Measurements from ENCODE around the gene ERFL.

ERFL gene

DNA sequence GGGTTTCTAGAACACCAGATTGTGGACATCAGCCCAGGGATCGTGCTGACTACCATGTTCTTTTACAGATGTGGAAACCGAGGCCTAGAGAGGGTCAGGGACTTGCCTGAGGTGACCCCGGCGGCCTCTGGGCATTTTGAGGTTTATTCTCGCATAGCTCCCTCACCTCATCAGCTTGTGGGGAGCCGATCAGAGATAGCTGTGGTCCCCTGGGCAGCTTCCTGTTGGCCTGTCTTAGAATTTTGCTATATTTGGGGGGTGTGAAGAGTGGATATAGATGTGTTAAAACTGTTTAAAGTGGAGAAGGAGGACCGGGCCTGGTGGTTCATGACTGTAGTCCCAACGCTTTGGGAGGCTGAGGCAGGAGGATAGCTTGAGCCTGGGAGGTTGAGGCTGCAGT is 38.4 kb downstream of the ERFL start:
- Histone ChIP-seq H3K27ac (replicated peaks) (no peak overlapping the region), H3K4me3 (replicated peaks; ENCODE audit: insufficient read depth, low read length) (no peak overlapping the region), H3K27me3 (ENCODE audit: insufficient read depth, poor library complexity, severe bottlenecking) (no peaks in the 10 kb centered on the region)
- no peak for TF ChIP-seq GABPA (IDR thresholded peaks at IDR 0.05; ENCODE audit: low read depth)
- no peak for DNase-seq (ENCODE audit: low read depth in 1 of 2, low spot score in 1 of 2)

DNA sequence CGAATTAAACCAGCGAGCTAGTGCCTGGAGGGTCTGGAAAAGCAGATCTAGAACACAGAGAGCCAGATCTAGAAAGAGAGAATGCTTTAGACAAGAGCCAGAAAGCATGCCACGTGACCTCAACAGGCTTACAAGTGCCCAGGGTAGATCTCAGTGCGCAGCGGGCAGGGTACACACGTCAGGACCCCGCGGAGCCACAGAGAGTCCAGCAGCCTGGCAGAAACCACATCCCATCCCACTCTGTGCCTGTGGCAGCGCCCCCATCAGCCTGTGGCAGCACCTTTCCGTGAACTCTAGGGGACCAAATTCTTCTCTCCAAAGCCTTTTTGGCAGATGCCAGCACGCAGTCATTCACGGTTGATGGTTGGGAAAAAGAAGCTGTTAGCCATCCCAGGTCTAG is 39.3 kb downstream of the ERFL start:
- no peak for DNase-seq (ENCODE audit: low read depth in 1 of 2, low spot score in 1 of 2)
- Histone ChIP-seq H3K27me3 (ENCODE audit: insufficient read depth, poor library complexity, severe bottlenecking) (no peaks in the 10 kb centered on the region), H3K4me3 (replicated peaks; ENCODE audit: insufficient read depth, low read length) (no peak overlapping the region), H3K27ac (replicated peaks) (no peak overlapping the region)
- TF ChIP-seq GABPA (IDR thresholded peaks at IDR 0.05; ENCODE audit: low read depth), result no peak
- TF ChIP-seq, protein P1, sequence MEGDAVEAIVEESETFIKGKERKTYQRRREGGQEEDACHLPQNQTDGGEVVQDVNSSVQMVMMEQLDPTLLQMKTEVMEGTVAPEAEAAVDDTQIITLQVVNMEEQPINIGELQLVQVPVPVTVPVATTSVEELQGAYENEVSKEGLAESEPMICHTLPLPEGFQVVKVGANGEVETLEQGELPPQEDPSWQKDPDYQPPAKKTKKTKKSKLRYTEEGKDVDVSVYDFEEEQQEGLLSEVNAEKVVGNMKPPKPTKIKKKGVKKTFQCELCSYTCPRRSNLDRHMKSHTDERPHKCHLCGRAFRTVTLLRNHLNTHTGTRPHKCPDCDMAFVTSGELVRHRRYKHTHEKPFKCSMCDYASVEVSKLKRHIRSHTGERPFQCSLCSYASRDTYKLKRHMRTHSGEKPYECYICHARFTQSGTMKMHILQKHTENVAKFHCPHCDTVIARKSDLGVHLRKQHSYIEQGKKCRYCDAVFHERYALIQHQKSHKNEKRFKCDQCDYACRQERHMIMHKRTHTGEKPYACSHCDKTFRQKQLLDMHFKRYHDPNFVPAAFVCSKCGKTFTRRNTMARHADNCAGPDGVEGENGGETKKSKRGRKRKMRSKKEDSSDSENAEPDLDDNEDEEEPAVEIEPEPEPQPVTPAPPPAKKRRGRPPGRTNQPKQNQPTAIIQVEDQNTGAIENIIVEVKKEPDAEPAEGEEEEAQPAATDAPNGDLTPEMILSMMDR (IDR thresholded peaks at IDR 0.05; ENCODE audit: insufficient read depth, low read length), result no peak
- TF ChIP-seq, protein P2, sequence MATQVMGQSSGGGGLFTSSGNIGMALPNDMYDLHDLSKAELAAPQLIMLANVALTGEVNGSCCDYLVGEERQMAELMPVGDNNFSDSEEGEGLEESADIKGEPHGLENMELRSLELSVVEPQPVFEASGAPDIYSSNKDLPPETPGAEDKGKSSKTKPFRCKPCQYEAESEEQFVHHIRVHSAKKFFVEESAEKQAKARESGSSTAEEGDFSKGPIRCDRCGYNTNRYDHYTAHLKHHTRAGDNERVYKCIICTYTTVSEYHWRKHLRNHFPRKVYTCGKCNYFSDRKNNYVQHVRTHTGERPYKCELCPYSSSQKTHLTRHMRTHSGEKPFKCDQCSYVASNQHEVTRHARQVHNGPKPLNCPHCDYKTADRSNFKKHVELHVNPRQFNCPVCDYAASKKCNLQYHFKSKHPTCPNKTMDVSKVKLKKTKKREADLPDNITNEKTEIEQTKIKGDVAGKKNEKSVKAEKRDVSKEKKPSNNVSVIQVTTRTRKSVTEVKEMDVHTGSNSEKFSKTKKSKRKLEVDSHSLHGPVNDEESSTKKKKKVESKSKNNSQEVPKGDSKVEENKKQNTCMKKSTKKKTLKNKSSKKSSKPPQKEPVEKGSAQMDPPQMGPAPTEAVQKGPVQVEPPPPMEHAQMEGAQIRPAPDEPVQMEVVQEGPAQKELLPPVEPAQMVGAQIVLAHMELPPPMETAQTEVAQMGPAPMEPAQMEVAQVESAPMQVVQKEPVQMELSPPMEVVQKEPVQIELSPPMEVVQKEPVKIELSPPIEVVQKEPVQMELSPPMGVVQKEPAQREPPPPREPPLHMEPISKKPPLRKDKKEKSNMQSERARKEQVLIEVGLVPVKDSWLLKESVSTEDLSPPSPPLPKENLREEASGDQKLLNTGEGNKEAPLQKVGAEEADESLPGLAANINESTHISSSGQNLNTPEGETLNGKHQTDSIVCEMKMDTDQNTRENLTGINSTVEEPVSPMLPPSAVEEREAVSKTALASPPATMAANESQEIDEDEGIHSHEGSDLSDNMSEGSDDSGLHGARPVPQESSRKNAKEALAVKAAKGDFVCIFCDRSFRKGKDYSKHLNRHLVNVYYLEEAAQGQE (IDR thresholded peaks at IDR 0.05; ENCODE audit: insufficient replicate concordance, low read depth), result no peak
- TF ChIP-seq POLR2AphosphoS5 (IDR thresholded peaks at IDR 0.05; ENCODE audit: low read depth), result no peak
- TF ChIP-seq SPI1 (IDR thresholded peaks at IDR 0.05; ENCODE audit: borderline replicate concordance, low read depth), result no peak

DNA sequence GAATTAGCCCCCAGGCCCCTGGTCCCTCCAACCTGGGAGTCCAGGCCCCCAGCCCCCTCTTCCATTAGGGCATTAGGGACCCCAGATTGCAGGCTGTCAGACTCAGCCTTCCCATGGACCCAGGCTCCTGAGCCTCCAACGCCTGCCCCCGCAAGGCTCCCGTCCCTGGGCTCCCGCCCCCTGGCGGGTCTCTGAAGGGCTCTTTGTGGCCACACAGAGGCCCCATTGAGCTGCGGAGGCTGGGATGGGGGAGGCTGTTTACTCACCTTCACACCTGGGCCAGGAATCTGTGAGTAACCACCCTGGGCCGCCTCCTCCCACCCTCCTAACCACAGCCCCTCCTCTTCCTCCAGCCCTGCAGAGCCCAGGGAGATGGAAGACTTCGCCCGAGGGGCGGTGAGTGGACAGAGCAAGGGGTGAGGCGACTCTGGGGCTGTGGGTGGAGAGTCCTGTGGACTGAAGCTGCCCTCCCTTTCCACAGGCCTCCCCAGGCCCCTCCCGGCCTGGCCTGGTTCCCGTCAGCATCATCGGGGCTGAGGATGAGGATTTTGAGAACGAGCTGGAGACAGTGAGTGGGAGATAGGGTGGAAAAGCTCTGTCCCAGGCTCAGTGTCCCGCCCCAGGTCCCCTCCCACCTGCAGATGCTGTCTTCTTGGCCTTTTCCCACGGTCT is 40.4 kb downstream of the ERFL start:
- Histone ChIP-seq H3K27me3 (ENCODE audit: insufficient read depth, poor library complexity, severe bottlenecking) (no peaks in the 10 kb centered on the region), H3K27ac (replicated peaks) (no peak overlapping the region), H3K4me3 (replicated peaks; ENCODE audit: insufficient read depth, low read length) (no peak overlapping the region)
- DNase-seq (ENCODE audit: low read depth in 1 of 2, low spot score in 1 of 2), result no peak
- no peak for TF ChIP-seq POLR2AphosphoS5 (IDR thresholded peaks at IDR 0.05; ENCODE audit: low read depth)
- no peak for TF ChIP-seq SPI1 (IDR thresholded peaks at IDR 0.05; ENCODE audit: borderline replicate concordance, low read depth)
- no peak for TF ChIP-seq GABPA (IDR thresholded peaks at IDR 0.05; ENCODE audit: low read depth)
- TF ChIP-seq, protein P1 (IDR thresholded peaks at IDR 0.05; ENCODE audit: insufficient read depth, low read length), result no peak
- TF ChIP-seq, protein P2 (IDR thresholded peaks at IDR 0.05; ENCODE audit: insufficient replicate concordance, low read depth), result no peak

DNA sequence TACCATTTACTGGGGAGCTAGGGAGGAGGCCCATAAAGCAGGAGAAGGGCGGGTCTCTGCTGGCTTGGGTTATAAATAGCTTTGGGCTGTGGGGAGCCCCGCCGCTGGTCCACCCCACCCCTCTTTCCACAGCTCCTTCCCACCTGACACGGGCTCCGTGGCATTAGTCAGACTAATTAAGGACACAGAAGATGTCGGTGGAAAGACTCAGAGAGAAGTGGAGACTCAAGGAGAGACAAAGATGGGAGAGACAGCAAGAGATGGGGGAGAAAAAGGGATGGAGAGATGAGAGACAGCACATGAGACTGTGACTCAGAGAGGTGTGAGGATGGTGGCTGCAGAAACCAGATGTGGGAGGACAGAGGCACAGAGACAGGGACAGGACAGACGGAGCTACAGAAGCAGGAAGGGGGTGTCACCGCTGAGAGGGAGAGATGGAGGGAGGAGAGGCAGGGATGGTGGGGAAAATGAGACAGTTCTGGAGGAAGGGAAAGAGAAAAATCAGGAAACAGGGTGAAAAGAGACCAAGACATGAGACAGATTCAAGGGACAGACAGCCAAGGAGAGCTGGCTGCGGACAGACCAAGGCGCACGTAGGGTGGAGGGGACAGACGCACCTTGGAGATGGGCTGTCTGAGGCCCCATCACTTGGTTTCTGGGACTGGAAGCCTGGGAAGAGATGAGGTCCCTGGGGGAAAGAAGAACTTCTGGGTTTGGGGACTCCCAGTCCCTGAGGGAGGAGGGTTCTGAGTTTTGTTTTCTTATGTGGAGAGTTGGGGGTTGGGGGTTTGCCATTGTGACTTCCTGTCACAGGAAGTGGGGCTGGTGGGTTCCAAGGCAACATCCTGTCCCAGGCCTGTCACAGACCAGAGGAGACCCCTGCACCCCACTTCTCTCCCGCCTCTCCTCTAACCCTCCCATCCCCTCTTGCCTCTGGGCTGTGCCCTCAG is 41.2 kb downstream of the ERFL start:
- H3K27ac ChIP-seq (replicated peaks), result no peak overlapping the region
- DNase-seq (ENCODE audit: low read depth in 1 of 2, low spot score in 1 of 2), result no peak
- no peak for TF ChIP-seq POLR2AphosphoS5 (IDR thresholded peaks at IDR 0.05; ENCODE audit: low read depth)
- H3K27me3 ChIP-seq (ENCODE audit: insufficient read depth, poor library complexity, severe bottlenecking), result no peaks in the 10 kb centered on the region
- no peak overlapping the region for H3K4me3 ChIP-seq (replicated peaks; ENCODE audit: insufficient read depth, low read length)
